ENCODE data around the gene TIMM44.

TIMM44 gene

DNA sequence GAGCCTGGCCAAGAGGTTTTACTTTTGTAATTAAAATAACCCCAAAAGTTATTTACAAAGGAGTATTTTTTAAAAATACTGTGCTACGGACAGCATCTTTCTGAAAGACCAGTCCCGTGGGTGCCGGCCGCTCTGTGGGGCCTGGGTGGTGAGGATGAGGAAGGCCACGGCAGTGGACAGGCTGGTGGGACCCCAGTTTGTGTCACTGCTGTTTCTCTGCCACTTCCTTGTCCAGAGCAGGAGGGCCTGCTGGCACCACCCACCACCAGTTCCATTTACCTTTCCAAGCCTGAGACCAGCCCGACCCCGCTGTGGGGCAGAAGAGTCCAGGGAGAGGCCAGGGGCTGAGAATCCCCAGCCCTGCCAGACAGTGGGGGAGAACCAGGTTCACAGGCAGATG, 38.2 kb upstream of the TIMM44 start:
- CTCF ChIA-PET = interaction anchor here (2.2 kb wide), 1 partner anchor 11 kb away, joined by 6 read pairs; no protein-coding TSS in a partner anchor
- DNase-seq (ENCODE audit: extremely low spot score) = no peak
- POLR2A ChIA-PET = interaction anchor here (0.7 kb wide), 1 partner anchor 1763 kb away, joined by 4 read pairs; no protein-coding TSS in a partner anchor
- TF ChIP-seq, protein P1, sequence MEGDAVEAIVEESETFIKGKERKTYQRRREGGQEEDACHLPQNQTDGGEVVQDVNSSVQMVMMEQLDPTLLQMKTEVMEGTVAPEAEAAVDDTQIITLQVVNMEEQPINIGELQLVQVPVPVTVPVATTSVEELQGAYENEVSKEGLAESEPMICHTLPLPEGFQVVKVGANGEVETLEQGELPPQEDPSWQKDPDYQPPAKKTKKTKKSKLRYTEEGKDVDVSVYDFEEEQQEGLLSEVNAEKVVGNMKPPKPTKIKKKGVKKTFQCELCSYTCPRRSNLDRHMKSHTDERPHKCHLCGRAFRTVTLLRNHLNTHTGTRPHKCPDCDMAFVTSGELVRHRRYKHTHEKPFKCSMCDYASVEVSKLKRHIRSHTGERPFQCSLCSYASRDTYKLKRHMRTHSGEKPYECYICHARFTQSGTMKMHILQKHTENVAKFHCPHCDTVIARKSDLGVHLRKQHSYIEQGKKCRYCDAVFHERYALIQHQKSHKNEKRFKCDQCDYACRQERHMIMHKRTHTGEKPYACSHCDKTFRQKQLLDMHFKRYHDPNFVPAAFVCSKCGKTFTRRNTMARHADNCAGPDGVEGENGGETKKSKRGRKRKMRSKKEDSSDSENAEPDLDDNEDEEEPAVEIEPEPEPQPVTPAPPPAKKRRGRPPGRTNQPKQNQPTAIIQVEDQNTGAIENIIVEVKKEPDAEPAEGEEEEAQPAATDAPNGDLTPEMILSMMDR (IDR thresholded peaks at IDR 0.05; ENCODE audit: control extremely low read depth, extremely low read depth, low read depth, missing control alignments) = no peak

DNA sequence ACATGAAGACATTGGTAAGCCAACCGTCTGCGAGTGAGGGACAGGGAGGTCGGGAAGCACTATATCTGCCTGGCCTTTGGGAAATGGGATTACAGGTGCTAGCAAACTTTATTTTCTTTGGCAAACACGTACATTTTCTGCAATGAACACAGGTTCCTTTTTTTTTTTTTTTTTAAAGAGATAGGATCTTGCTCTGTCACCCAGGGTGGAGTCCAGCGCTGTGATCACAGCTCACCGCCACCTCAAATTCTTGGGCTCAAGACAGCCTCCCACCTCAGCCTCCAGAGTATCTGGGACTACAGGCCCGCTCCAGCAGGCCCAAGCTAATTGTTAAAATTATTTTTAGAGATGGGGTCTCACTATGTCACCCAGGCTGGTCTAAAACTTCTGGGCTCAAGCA, 37.7 kb upstream of the TIMM44 start:
- ChIA-PET POLR2A (interaction anchor here (0.7 kb wide), 1 partner anchor 1763 kb away, joined by 4 read pairs; no protein-coding TSS in a partner anchor), CTCF (interaction anchor here (2.2 kb wide), 1 partner anchor 11 kb away, joined by 6 read pairs; no protein-coding TSS in a partner anchor)
- TF ChIP-seq, protein P1 (IDR thresholded peaks at IDR 0.05; ENCODE audit: control extremely low read depth, extremely low read depth, low read depth, missing control alignments) = no peak
- DNase-seq (ENCODE audit: extremely low spot score) = no peak

- no peak for DNase-seq (ENCODE audit: extremely low spot score)
- ChIA-PET CTCF (interaction anchor here (2.2 kb wide), 1 partner anchor 10 kb away, joined by 6 read pairs; no protein-coding TSS in a partner anchor), POLR2A (no interaction called here)
- TF ChIP-seq, protein P1 (IDR thresholded peaks at IDR 0.05; ENCODE audit: control extremely low read depth, extremely low read depth, low read depth, missing control alignments) = no peak
Observed at GRCh38 chr19:7980635-7981121, 37.2 kb upstream of the TIMM44 start.

- TF ChIP-seq, protein P1 (IDR thresholded peaks at IDR 0.05; ENCODE audit: control extremely low read depth, extremely low read depth, low read depth, missing control alignments) = no peak
- DNase-seq (ENCODE audit: extremely low spot score) = no peak
- POLR2A ChIA-PET = no interaction called here
- CTCF ChIA-PET = interaction anchor here (2.2 kb wide), 1 partner anchor 10 kb away, joined by 6 read pairs; no protein-coding TSS in a partner anchor
Observed at GRCh38 chr19:7980168-7980567, 36.7 kb upstream of the TIMM44 start.

GRCh38 chr19:7979559-7979958, 36.1 kb upstream of the TIMM44 start:
- TF ChIP-seq, protein P1 (IDR thresholded peaks at IDR 0.05; ENCODE audit: control extremely low read depth, extremely low read depth, low read depth, missing control alignments) = no peak
- no peak for DNase-seq (ENCODE audit: extremely low spot score)
- CTCF ChIA-PET = no interaction called here
- POLR2A ChIA-PET = no interaction called here

DNA sequence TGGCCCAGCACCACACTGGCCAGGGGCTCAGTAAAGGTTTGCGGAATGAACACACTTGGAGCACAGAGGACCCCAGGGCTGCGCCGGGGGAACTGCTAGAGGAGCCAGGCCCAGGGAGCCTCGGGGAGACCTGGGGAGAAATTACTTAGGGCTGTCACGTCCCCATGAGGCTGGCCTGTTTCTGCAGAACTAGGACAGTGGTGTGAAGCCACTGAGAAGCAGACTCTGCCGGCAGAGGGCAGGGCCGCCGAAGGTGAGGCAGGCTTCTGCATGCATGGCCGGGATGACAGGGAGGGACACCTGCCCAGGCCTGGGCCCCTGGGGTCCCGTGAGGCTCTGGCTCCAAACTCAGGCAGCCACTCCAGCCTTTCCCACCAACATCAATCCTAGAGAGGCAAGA, 35.5 kb upstream of the TIMM44 start:
- no peak for DNase-seq (ENCODE audit: extremely low spot score)
- CTCF ChIA-PET = interaction anchor here (2.3 kb wide), 1 partner anchor 23 kb away, joined by 9 read pairs; no protein-coding TSS in a partner anchor
- POLR2A ChIA-PET = no interaction called here
- TF ChIP-seq, protein P1 (IDR thresholded peaks at IDR 0.05; ENCODE audit: control extremely low read depth, extremely low read depth, low read depth, missing control alignments) = no peak
